ENCODE data around the gene ALOX5. TPM values are rescaled to one million over a fixed set of nuclear protein-coding genes. Genes with fewer than 3 reads are reported as not detected.
"Not testable (repeated sequence)": the region's sequence is repeated elsewhere in the genome, so short reads cannot be mapped to it uniquely, and the experiment has no call there.

The ALOX5 gene
- total RNA-seq: 10 to 100 TPM in 3 of 5 donors, 1 to 10 TPM in 2; 3.2 to 39.6 (median 18.1) TPM
- 10 to 100 TPM in 1 of 3 donors, 1 to 10 TPM in 2; 6.3 to 11.1 (median 7.4) TPM for polyA plus RNA-seq
- long read RNA-seq, donor 1: 0 reads
- long read RNA-seq, donor 2, partial matches to known transcripts: 0 of 1 reads
- long read RNA-seq, donor 2, other reads (novel, unspliced or antisense): 0 of 1 reads
- long read RNA-seq, donor 3: 0 reads
- long read RNA-seq, donor 4: 0 reads
- long read RNA-seq, donor 5: 0 reads
- long read RNA-seq, donor 6: 0 reads
- long read RNA-seq, donor 7: 0 reads
- long read RNA-seq, donor 8, partial matches to known transcripts: 0 of 1 reads
- long read RNA-seq, donor 8, other reads (novel, unspliced or antisense): 0 of 1 reads
- long read RNA-seq, donor 9: 0 reads
- long read RNA-seq, donor 10: 0 reads

GRCh38 chr10:45373576-45374349 is at the start of gene ALOX5:
ALOX5 (plus strand) TSS chr10:45374216; CDS start chr10:45374280, 64 bp downstream.
- H3K27ac ChIP-seq: peak within 1 kb of the TSS in 4 of 5 donors; percentile 54 to 82 (median 74)
- peak within 1 kb of the TSS; percentile 48 to 61 (median 56) for H3K4me3 ChIP-seq
- peaks cover 3 to 50% (median 21%) of the 10 kb centered on the region in 3 donors for H3K27me3 ChIP-seq
- DNase-seq: peak; percentile 76 to 80
- 0 to 3% (median 1%) methylated on average over 41 to 56 of the region's 59 CpGs; no CpG with 5 or more reads in 1 of the 5 donors for WGBS, 5 donors
- peaks cover 19 to 41% (median 22%) of the 10 kb centered on the region in 4 donors for H3K4me1 ChIP-seq
- TF ChIP-seq POLR2A (IDR thresholded peaks at IDR 0.05) (no peak), POLR2AphosphoS5 (IDR thresholded peaks at IDR 0.05) (peak in 1 of 3 donors; percentile 12), EP300 (IDR thresholded peaks at IDR 0.05) (no peak)
- TF ChIP-seq, protein P1, sequence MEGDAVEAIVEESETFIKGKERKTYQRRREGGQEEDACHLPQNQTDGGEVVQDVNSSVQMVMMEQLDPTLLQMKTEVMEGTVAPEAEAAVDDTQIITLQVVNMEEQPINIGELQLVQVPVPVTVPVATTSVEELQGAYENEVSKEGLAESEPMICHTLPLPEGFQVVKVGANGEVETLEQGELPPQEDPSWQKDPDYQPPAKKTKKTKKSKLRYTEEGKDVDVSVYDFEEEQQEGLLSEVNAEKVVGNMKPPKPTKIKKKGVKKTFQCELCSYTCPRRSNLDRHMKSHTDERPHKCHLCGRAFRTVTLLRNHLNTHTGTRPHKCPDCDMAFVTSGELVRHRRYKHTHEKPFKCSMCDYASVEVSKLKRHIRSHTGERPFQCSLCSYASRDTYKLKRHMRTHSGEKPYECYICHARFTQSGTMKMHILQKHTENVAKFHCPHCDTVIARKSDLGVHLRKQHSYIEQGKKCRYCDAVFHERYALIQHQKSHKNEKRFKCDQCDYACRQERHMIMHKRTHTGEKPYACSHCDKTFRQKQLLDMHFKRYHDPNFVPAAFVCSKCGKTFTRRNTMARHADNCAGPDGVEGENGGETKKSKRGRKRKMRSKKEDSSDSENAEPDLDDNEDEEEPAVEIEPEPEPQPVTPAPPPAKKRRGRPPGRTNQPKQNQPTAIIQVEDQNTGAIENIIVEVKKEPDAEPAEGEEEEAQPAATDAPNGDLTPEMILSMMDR (IDR thresholded peaks at IDR 0.05): no peak
- no peaks in the 10 kb centered on the region for H3K36me3 ChIP-seq
- intact Hi-C loops (cut with DNase I; ENCODE audit: low total_unique reads): no loop called here
- no peaks in the 10 kb centered on the region for H3K9me3 ChIP-seq

GRCh38 chr10:45325116-45325515 is 48.9 kb upstream of the ALOX5 start:
- TF ChIP-seq POLR2A (IDR thresholded peaks at IDR 0.05): no peak
- TF ChIP-seq, protein P1 (IDR thresholded peaks at IDR 0.05): no peak
- no peak for TF ChIP-seq POLR2AphosphoS5 (IDR thresholded peaks at IDR 0.05)
- no peak for TF ChIP-seq EP300 (IDR thresholded peaks at IDR 0.05)

GRCh38 chr10:45326864-45327263 is 47.2 kb upstream of the ALOX5 start:
- H3K4me3 ChIP-seq; H3K36me3 ChIP-seq; DNase-seq; H3K27me3 ChIP-seq; H3K27ac ChIP-seq; H3K4me1 ChIP-seq; intact Hi-C loops (cut with DNase I; ENCODE audit: low total_unique reads): not testable (repeated sequence)
- H3K9me3 ChIP-seq: peaks cover 0 to 21% (median 5%) of the 10 kb centered on the region in 4 donors
- WGBS, 5 donors: 79 to 95% (median 89%) methylated on average over 1 of the region's 1 CpG

More at GRCh38 chr10:45325116-45325515, 48.9 kb upstream of the ALOX5 start:
- H3K4me3 ChIP-seq: no peak overlapping the region
- H3K9me3 ChIP-seq: peaks cover 0 to 21% (median 7%) of the 10 kb centered on the region in 4 donors
- no peak for DNase-seq
- WGBS, 5 donors: 77 to 88% (median 79%) methylated on average over 1 of the region's 1 CpG
- intact Hi-C loops (cut with DNase I; ENCODE audit: low total_unique reads): no loop called here
- no peaks in the 10 kb centered on the region for H3K36me3 ChIP-seq
- H3K4me1 ChIP-seq: no peaks in the 10 kb centered on the region
- H3K27me3 ChIP-seq: no peaks in the 10 kb centered on the region
- no peak overlapping the region for H3K27ac ChIP-seq

- intact Hi-C loops (cut with DNase I; ENCODE audit: low total_unique reads); DNase-seq; H3K36me3 ChIP-seq; H3K27ac ChIP-seq; H3K4me1 ChIP-seq; H3K4me3 ChIP-seq; H3K27me3 ChIP-seq: not testable (repeated sequence)
- 94 to 99% (median 96%) methylated on average over 3 of the region's 3 CpGs for WGBS, 5 donors
- peaks cover 0 to 12% (median 8%) of the 10 kb centered on the region in 4 donors for H3K9me3 ChIP-seq
Measured at GRCh38 chr10:45331824-45332223, 42.2 kb upstream of the ALOX5 start.

GRCh38 chr10:45339894-45340293 is 34.1 kb upstream of the ALOX5 start:
- intact Hi-C loops (cut with DNase I; ENCODE audit: low total_unique reads): no loop called here
- no peak for TF ChIP-seq POLR2AphosphoS5 (IDR thresholded peaks at IDR 0.05)
- no peak for TF ChIP-seq POLR2A (IDR thresholded peaks at IDR 0.05)
- TF ChIP-seq, protein P1 (IDR thresholded peaks at IDR 0.05): no peak
- TF ChIP-seq EP300 (IDR thresholded peaks at IDR 0.05): no peak
- no peaks in the 10 kb centered on the region for H3K4me1 ChIP-seq
- WGBS, 5 donors: 83 to 100% (median 96%) methylated on average over 1 of the region's 1 CpG
- no peak for DNase-seq
- H3K27me3 ChIP-seq: no peaks in the 10 kb centered on the region
- H3K36me3 ChIP-seq: no peaks in the 10 kb centered on the region
- H3K4me3 ChIP-seq: no peak overlapping the region
- peaks cover 6 to 13% (median 7%) of the 10 kb centered on the region in 4 donors for H3K9me3 ChIP-seq
- H3K27ac ChIP-seq: no peak overlapping the region

- H3K36me3 ChIP-seq; DNase-seq; H3K4me3 ChIP-seq; H3K27ac ChIP-seq; intact Hi-C loops (cut with DNase I; ENCODE audit: low total_unique reads); H3K27me3 ChIP-seq; H3K4me1 ChIP-seq: not testable (repeated sequence)
- WGBS, 5 donors: 71 to 87% (median 83%) methylated on average over 4 of the region's 4 CpGs
- H3K9me3 ChIP-seq: peaks cover 6 to 13% (median 7%) of the 10 kb centered on the region in 4 donors
Measured at GRCh38 chr10:45340420-45340819, 33.6 kb upstream of the ALOX5 start.

DNA sequence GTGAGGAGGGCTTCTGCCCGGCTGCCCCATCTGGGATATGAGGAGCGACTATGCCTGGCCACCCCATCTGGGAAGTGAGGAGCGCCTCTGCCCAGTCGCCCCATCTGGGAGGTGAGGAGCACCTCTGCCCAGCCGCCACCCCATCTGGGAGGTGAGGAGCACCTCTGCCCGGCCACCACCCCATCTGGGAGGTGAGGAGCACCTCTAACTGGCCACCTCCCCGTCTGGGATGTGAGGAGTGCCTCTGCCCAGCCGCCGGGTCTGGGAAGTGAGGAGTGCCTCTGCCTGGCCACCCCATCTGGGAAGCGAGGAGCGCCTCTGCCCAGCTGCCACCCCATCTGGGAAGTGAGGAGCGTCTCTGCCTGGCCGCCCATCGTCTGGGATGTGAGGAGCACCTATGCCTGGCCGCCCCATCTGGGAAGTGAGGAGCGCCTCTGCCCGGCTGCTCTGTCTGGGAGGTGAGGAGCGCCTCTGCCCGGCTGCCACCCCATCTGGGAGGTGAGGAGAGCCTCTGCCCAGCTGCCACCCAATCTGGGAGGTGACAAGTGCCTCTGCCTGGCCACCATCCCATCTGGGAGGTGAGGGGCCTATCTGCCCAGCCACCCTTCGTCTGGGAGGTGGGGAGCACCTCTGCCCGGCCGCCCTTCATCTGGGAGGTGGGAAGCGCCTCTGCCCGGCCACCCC is 27.2 kb upstream of the ALOX5 start:
- 84 to 92% (median 90%) methylated on average over 13 to 23 of the region's 24 CpGs for WGBS, 5 donors

More for the DNA sequence above, 27.2 kb upstream of the ALOX5 start:
- intact Hi-C loops (cut with DNase I; ENCODE audit: low total_unique reads); H3K4me3 ChIP-seq; H3K27ac ChIP-seq; H3K27me3 ChIP-seq; H3K36me3 ChIP-seq; DNase-seq; H3K4me1 ChIP-seq: not testable (repeated sequence)
- peaks cover 3 to 30% (median 19%) of the 10 kb centered on the region in 4 donors for H3K9me3 ChIP-seq
